IgD-negative memory B cell (primary cell): Measurements from ENCODE around the gene CCL5. TPM values are rescaled to one million over a fixed set of nuclear protein-coding genes. Genes with fewer than 3 reads are reported as not detected.
A peak's percentile ranks its signal among the peaks of the same experiment; 100 is the strongest.

Experiments
- H3K27ac Mint-ChIP-seq, 3 donors: one replicate each; pipeline ENCODE4 v1.8.0; 2020 to 2022; ENCODE audit warnings: mild to moderate bottlenecking in 3 of 3, mixed read lengths in 3 of 3, moderate library complexity in 1 of 3
- H3K27me3 Mint-ChIP-seq: one replicate; pipeline ENCODE4 v1.8.0; 2021; ENCODE audit warnings: mixed read lengths
- H3K36me3 Mint-ChIP-seq: one replicate; pipeline ENCODE4 v1.8.0; 2020; ENCODE audit warnings: mild to moderate bottlenecking, mixed read lengths
- H3K4me1 Mint-ChIP-seq, 3 donors: one replicate each; pipeline ENCODE4 v1.8.0; 2020 to 2022; ENCODE audit warnings: mixed read lengths in 3 of 3, mild to moderate bottlenecking in 1 of 3
- H3K4me3 Mint-ChIP-seq, 4 donors: one replicate each; pipeline ENCODE4 v1.8.0; 2020 to 2022; ENCODE audit warnings: mild to moderate bottlenecking in 4 of 4, mixed read lengths in 4 of 4, moderate library complexity in 3 of 4
- H3K9me3 Mint-ChIP-seq, 3 donors: one replicate each; pipeline ENCODE4 v1.8.0; 2020 to 2021; ENCODE audit warnings: mixed read lengths in 3 of 3, mild to moderate bottlenecking in 1 of 3
- polyA plus RNA-seq: library from polyadenylated mRNA; unstranded; fragments of 300-500 nt; fragmentation: Illumina TruSeq; gene quantifications from one replicate; pipeline ENCODE4 v1.2.3, GENCODE V29; 2021

The CCL5 gene
- 66.3 TPM for polyA plus RNA-seq

DNA sequence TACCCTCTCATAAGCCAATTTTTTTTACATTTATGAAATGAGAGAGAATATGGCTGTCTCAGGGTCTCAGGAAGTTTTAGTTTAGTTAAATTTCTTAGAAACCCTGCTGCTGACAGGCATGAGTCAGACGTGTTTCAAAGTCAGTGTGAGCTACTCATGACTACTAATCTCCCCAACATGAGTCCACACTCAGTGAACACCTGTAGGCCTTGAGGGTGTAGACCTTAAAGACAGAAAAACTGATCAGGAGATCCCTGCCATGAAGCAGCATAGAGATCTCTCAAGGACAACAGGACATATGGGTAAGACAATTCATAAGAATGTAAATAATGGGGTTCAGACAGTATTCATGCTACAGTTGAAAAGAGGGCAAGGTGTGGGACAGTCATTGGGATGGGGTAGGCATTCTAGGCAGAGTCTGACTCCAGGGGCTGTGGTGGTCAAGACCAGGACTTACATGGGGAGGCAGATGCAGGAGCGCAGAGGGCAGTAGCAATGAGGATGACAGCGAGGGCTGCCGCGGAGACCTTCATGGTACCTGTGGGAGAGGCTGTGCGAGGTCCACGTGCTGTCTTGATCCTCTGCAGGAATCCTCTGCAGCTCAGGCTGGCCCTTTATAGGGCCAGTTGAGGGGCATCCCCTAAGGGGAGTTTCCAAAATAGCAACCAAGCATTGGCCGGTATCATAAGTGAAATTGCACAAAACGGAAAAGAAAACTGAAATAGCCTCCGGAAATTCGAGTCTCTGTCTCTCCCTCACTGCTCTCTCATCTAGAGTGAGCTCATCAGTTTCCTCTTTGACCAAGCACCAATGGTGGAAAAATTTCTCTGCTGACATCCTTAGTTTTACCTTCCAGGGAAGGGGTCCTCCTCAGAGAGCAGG lies at the start of gene CCL5:
Gene CCL5 (minus strand): TSS at position 588 of the 882 bp plus-strand sequence.
- peaks cover 24 to 31% (median 28%) of the 10 kb centered on the region in 3 donors for H3K4me1 Mint-ChIP-seq

DNA sequence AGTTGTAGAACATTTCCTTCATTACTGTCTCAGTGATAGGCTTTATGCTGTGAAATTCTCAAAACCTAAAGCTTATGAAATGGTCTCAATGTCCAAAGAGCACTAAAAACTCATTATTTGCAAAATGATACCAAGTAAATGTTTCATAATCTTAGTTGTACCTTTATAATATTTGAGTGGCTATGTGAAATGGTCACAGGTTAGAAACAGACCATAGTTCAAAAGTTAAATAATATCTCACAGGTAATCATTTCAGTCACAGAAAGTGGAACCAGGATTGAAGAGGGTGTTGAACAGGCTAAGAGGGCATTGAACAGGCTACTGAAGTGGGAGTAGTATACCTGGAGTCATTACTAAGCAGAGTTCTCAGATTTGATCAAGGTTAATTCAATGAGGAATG lies 47.6 kb upstream of the CCL5 start:
- Mint-ChIP-seq H3K27ac (no peak overlapping the region), H3K36me3 (no peaks in the 10 kb centered on the region), H3K9me3 (no peaks in the 10 kb centered on the region), H3K4me1 (peaks cover 5 to 8% (median 7%) of the 10 kb centered on the region in 3 donors), H3K4me3 (peak overlapping the region in 1 of 4 donors; percentile 3), H3K27me3 (peaks cover 2% of the 10 kb centered on the region)

More for the DNA sequence above, at the start of gene CCL5:
- Mint-ChIP-seq H3K27ac (peak within 1 kb of the TSS; percentile 0 to 93 (median 90)), H3K36me3 (no peaks in the 10 kb centered on the region), H3K27me3 (no peaks in the 10 kb centered on the region), H3K4me3 (peak within 1 kb of the TSS; percentile 43 to 94 (median 89)), H3K9me3 (no peaks in the 10 kb centered on the region)

DNA sequence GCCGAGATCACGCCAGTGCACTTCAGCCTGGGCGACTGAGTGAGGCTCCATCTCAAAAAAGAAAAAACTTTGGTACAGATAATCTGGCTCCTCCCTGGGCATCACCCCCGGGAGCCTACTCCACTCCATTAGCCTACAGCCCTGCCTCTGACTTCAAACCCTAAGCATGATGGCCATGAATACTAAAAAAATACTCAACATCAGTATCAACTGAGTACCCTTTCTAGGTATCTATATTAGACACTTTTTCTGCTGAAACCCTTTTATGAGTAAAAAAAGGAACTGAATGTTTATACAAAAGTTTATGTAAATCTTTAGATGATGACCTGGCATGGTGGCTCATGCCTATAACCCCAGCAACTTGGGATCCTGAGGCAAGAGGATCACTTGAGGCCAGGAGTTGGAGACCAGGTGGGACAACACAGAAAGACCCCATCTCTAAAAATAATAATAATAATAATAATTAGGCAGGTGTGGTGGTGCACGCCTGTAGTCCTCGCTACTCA lies 43.5 kb upstream of the CCL5 start:
- no peaks in the 10 kb centered on the region for H3K36me3 Mint-ChIP-seq
- H3K27me3 Mint-ChIP-seq, result peaks cover 2% of the 10 kb centered on the region
- peaks cover 0 to 2% (median 0%) of the 10 kb centered on the region in 3 donors for H3K4me1 Mint-ChIP-seq
- no peak overlapping the region for H3K4me3 Mint-ChIP-seq
- no peaks in the 10 kb centered on the region for H3K9me3 Mint-ChIP-seq
- H3K27ac Mint-ChIP-seq, result no peak overlapping the region

DNA sequence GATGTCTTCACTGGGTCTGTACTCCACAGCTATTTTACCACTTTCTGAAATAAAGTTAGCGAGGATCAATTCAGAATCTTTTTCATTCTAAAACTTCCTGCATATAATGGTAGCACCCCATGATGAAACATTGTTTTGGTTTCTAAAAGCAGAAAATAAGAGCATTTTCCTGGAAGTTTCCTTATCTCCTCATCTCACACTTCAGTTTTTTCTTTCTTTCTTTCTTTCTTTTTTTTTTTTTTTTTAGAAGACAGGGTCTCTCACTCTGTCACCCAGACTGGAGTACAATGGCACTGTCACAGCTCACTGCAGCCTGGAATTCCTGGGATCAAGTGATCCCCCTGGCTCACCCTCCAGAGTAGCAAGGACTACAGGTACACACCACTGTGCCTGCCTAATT lies 40.1 kb upstream of the CCL5 start:
- Mint-ChIP-seq H3K27me3 (no peaks in the 10 kb centered on the region), H3K36me3 (no peaks in the 10 kb centered on the region), H3K27ac (no peak overlapping the region), H3K4me3 (no peak overlapping the region), H3K4me1 (peaks cover 0 to 2% (median 0%) of the 10 kb centered on the region in 3 donors), H3K9me3 (no peaks in the 10 kb centered on the region)

DNA sequence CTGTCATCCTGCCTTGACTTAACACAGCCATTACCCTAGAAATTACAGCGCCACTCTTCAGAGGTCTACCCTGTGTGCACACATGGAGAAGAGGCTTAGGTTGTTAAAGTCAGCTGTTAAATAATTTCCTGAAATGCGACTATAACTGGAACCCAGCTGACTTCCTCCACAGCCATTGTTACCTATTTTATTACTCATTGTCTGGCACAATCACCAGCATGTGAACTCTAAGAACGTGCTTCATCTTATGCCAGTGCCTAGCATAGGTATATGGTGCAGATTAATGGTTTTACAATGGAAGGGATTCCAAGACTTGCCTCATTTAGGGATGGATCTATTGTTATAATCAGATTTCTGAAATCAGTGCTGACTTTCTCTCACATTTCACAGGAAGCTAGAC lies 38.5 kb upstream of the CCL5 start:
- Mint-ChIP-seq H3K36me3 (no peaks in the 10 kb centered on the region), H3K27ac (no peak overlapping the region), H3K4me3 (no peak overlapping the region), H3K4me1 (peaks cover 0 to 1% (median 0%) of the 10 kb centered on the region in 3 donors), H3K9me3 (no peaks in the 10 kb centered on the region), H3K27me3 (no peaks in the 10 kb centered on the region)

DNA sequence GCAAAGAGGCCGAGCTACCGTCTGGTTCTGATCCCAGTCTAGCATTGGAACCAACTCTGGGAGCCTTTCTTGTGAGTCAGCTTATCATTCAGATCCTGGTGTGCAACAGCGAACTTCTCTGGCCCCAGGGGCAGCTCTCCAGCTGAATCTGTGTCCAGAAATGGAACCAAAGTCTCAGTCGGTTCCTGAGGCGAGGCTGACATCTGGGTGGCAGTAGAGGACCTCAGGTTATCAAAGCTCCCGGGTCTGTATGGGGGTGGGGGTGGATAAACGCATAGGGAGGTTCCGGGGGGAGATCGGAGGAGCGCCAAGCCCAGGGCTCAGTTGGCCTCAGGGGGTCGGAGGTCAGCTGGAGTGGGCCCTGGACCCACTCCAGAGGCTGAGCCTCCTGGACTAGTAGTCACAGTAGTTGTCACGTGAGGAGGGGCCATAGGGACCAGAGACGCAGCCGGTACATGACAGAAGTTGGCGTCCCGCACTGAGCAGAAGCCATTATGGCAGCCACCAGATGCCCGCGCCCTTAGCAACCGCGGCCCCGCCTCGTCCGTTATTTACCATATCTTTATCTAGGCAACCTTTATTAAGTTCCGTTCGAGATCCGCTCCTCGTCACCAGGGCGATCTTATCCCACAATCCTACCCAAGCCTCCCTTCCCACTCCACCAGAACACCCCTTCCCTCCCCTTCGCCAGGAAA lies 37.5 kb upstream of the CCL5 start:
- Mint-ChIP-seq H3K4me3 (no peak overlapping the region), H3K27me3 (no peaks in the 10 kb centered on the region), H3K27ac (no peak overlapping the region), H3K4me1 (no peaks in the 10 kb centered on the region), H3K36me3 (no peaks in the 10 kb centered on the region), H3K9me3 (no peaks in the 10 kb centered on the region)

DNA sequence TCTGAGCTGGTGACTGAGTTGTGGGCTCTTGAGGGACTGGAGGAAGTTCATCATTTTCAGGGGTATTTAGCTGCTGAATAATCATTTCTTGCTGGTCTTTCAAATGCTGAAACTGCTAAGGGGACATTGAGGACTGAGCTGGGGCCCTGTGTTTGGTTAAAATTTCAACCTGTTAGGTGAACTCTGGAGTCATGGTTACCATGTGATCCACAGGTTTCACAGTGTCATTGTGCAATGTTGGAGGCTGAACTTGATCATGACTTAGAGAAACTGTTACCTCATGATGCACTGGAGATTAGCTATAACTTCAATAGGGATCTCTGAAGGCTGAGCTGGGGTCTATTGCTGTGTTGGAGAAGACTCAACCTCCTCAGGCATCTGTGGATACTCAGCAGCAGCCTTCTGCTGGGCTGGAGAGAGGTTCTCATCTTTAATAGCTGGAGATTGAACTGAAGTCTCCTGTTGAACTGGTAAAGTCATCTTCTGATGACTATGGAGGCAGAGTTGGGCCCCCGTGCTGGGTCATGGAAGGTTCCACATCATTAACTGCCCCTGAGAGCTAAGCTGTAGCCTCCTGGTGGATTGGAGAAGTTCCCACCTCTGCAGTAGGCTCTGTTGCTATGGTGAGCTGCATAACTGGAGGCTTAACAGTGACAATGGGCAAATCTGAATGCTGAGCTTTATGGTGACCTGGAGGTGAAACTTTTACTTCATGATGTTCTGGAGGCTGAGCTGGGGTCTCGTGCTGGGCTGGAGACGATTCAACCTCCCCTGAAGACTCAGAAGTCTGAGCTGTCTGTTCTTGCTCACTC lies 35.2 kb upstream of the CCL5 start:
- Mint-ChIP-seq H3K36me3 (no peaks in the 10 kb centered on the region), H3K4me3 (no peak overlapping the region), H3K9me3 (no peaks in the 10 kb centered on the region), H3K27ac (no peak overlapping the region), H3K4me1 (no peaks in the 10 kb centered on the region), H3K27me3 (no peaks in the 10 kb centered on the region)

DNA sequence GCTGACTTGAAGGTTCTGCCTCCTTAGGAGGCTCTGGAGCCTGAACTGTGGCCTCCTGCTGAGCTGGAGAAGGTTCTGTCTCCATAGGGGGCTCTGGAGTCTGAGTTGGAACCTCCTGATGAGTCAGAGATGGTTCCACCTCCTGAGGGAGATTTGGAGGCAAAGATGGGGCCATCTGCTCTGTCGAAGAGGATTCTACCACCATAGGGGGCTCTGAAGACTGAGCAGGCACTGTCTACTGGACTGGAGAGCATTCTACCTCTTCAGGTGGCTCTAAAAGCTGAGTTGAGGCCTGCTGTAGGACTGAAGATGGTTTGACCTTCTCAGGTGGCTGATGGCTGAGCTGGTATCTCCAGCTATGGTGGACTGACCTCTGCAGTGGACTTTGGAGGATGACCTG lies 34.2 kb upstream of the CCL5 start:
- no peak overlapping the region for H3K27ac Mint-ChIP-seq
- no peaks in the 10 kb centered on the region for H3K9me3 Mint-ChIP-seq
- no peak overlapping the region for H3K4me3 Mint-ChIP-seq
- H3K27me3 Mint-ChIP-seq, result no peaks in the 10 kb centered on the region
- H3K36me3 Mint-ChIP-seq, result no peaks in the 10 kb centered on the region
- no peaks in the 10 kb centered on the region for H3K4me1 Mint-ChIP-seq

DNA sequence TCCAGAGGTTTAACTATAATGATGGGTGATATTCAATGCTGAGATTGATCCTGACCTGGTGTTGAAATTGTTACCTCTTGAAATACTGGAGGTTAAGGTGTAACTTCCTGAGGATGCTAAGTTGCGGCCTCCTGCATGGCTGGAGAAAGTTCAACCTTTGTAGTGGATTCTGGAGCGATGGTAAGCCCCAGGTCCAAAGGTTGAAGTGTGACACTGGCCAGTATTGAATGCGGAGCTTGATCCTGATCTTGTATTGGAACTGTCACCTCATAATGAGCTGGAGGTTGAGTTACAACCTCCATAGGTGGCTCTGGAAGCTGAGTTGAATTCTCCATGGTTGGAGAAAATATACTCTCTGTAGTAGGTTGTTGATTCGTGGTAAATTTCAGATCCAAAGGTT lies 33.4 kb upstream of the CCL5 start:
- Mint-ChIP-seq H3K27me3 (no peaks in the 10 kb centered on the region), H3K4me3 (no peak overlapping the region), H3K9me3 (no peaks in the 10 kb centered on the region), H3K36me3 (no peaks in the 10 kb centered on the region), H3K27ac (no peak overlapping the region), H3K4me1 (no peaks in the 10 kb centered on the region)

DNA sequence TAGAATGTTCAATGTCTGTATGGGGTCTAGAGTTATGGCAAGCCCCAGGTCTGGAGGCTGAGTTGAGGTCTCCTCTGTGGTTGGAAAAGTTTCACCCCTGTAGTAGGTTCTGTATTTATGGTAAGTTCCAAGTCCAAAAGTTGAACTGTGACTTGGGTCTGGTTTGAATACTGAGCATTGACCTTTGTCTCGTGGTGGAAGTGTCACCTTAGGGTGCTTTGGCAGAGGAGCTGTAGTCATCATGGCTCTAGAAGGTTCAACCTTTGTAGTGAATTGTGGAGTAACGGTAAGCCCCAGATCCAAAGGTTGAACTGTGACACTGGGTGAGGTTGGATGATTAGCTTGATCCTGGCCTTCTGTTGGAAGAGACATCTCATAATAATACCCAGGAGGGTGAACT lies 32.8 kb upstream of the CCL5 start:
- Mint-ChIP-seq H3K27ac (no peak overlapping the region), H3K9me3 (no peaks in the 10 kb centered on the region), H3K27me3 (no peaks in the 10 kb centered on the region), H3K4me1 (no peaks in the 10 kb centered on the region), H3K4me3 (no peak overlapping the region), H3K36me3 (no peaks in the 10 kb centered on the region)

DNA sequence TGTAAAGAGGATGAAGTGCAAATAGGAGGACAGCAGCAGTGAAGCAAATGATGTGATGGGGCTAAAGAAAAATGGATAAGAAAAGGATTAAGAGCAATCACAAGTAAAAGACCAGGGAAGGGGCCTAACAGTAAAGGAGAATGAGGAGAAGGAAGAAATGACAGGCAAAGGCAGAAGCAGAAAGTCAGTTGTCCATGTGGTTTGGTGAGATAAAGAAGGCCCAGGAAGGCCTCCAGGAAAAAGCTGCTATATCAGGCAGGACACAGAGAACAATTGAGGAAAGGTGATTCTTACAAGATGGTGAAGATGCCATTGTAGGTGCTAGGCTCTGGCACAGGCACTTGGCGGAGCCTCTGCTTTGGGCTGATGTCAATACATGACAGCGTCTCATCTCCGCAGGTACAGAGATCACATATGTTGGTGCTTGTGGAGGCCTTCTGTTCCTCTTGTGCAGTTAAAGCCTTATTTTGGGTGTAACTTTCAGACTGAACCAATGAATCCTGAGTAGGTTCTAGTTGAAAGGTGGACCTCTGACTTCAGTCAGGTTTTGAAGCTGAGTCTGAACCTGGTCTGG lies 32.3 kb upstream of the CCL5 start:
- Mint-ChIP-seq H3K27ac (no peak overlapping the region), H3K4me3 (no peak overlapping the region), H3K9me3 (no peaks in the 10 kb centered on the region), H3K4me1 (no peaks in the 10 kb centered on the region), H3K36me3 (no peaks in the 10 kb centered on the region), H3K27me3 (no peaks in the 10 kb centered on the region)

DNA sequence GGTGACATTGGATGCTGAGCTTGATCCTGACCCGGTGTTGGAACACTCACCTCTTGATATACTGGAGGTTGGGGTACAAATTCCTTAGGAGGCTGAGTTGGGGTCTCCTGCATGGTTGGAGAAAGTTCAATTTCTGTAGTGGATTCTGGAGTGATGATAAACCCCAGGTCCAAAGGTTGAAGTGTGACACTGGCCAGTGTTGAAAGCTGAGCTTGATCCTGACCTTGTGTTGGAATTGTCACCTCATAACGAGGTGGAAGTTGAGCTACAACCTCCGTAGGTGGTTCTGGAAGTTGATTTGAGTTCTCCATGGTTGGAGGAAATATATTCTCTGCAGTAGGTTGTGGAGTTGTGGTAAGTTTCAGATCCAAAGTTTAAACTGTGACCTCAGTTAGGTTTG lies 29.2 kb upstream of the CCL5 start:
- no peak overlapping the region for H3K27ac Mint-ChIP-seq
- no peaks in the 10 kb centered on the region for H3K36me3 Mint-ChIP-seq
- H3K4me3 Mint-ChIP-seq, result no peak overlapping the region
- no peaks in the 10 kb centered on the region for H3K27me3 Mint-ChIP-seq
- H3K9me3 Mint-ChIP-seq, result no peaks in the 10 kb centered on the region
- no peaks in the 10 kb centered on the region for H3K4me1 Mint-ChIP-seq

DNA sequence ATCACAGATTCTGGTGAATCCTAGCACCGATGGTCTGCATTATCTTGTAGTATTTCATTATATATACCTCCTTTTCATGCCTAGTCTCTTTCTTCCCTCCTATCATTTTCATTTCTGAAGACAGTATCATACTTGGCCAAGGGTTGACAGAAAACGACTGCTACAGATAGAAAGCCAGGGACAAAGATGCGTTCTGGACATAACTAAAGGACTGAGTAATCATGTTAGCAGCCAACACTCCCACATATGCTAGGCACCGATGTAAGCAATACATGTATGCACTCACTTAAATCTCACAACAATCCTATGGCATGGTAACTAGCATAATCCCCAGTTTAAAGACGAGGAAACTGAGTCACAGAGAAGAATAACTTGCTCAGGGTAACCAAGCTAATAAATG lies 27.5 kb upstream of the CCL5 start:
- H3K27ac Mint-ChIP-seq, result no peak overlapping the region
- H3K27me3 Mint-ChIP-seq, result no peaks in the 10 kb centered on the region
- no peaks in the 10 kb centered on the region for H3K36me3 Mint-ChIP-seq
- no peaks in the 10 kb centered on the region for H3K4me1 Mint-ChIP-seq
- no peak overlapping the region for H3K4me3 Mint-ChIP-seq
- no peaks in the 10 kb centered on the region for H3K9me3 Mint-ChIP-seq

DNA sequence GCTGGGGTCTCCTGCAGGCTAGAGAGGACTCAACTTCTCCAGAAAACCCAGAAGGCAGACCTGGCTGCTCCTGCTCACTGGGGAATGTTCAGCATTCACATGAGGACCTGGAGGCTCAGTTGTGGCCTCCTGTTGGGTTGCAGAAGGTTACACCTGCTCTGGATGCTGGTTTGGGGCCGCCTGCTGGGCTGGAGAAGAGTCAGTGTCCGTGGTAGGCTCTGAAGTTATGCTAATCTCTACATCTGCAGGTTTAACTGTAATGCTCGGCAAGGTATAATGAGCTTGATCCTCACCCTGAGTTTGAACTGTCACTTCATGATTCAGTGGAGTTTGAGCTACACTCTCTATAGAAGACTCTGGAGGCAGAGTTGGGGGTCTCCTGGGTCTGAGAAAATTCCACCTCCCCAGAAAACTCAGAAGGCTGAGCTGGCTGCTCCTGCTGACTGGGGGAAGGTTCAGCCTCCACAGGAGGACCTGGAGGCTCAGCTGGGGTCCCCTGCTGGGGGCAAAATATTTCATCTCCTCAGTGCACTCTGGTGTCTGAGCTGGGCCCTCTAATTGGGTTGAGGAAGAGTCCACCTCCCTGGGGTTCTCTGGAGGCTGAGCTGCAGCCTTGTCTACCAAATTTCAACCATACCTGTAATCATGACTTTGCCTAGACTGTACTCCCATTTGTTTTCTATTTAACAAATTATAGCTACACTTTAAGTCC lies 26.9 kb upstream of the CCL5 start:
- Mint-ChIP-seq H3K4me1 (no peaks in the 10 kb centered on the region), H3K4me3 (no peak overlapping the region), H3K27ac (no peak overlapping the region), H3K36me3 (no peaks in the 10 kb centered on the region), H3K27me3 (no peaks in the 10 kb centered on the region), H3K9me3 (no peaks in the 10 kb centered on the region)
